GM21360 (cell line): Measurements from ENCODE around the gene MMP15.
"Not testable (repeated sequence)": the region's sequence is repeated elsewhere in the genome, so short reads cannot be mapped to it uniquely, and the experiment has no call there.

Experiments used
- ATAC-seq: cut with Tn5 transposase; IDR thresholded peaks from one replicate; pipeline ENCODE4 v1.9.1; 2021; ENCODE audit warnings: mild to moderate bottlenecking, moderate library complexity; ENCODE audit not compliant: unreplicated experiment

The MMP15 gene

DNA sequence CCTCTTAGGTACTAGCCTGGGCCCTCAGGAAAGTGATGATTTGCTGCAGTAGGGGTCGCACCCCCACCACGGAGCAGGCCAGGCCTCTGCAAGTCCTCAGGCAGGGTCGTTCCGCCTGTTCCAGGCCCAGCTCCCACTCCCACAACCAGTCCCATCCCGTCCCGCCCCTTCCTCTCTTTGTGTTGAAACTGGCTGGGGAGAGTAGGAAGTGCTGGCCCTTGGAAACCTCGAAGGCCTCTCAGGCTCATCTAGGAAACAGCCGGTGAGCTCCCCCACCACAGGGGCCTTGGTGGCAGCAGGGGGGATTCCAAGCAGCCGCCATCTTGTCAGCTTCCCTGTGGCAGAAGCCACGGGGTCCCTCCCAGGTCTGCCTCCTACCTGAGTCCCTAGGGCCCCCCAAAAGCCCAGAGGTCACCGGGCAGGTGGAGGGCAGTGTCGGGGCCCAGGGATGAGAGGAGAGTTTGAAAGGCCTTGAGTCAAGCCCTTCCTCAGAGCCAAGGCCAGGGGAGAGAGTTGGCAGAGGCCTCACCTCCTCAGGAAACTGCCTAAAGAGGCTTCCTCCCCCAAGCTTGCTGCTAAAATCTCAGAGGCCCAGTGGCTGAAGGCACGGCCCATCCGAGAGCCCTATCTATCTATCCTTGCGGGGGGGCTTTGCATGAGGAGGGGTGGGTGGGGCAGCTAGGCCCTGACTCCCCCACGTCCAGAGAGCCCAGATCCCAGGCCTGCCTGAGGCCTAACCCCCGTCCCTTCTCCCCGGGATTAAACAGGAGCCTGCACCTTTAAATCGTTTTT lies 22.2 kb downstream of the MMP15 start:
- no peak for ATAC-seq

DNA sequence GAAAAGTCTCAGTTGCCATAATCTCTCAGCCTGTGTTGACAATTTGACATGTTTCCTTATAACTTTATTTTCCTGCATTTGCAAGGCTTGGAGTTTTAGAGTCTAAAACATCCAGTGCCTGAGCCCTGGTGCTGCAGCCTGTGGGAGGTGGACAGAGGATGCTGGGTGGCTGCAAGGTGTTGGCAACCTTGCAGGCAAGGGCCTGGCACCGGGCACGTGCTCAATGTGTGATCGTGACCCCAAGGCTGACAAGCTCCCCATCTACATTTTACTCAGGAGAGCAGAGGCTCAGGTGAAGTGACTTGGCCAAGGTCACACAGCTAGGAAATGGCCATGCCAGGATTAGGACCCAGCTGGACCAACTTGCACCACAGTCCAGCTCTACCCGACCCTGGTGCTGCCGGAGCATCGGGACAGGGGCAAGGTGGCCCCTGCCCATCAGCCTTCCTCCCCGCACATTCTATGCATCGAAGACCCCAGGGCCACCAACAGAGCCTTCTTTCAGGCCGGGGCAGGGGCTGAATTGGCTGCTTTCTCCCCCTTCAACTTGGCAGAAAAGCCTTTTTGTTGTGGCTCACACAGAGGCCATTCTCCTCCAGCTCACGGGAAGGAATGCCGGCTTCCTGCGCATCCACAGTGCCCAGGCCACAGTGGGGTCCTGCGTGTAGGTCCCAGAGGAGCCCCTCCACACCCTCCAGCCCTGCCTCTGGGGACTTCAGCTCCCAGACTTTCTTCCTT lies 23.1 kb downstream of the MMP15 start:
- ATAC-seq: no peak

DNA sequence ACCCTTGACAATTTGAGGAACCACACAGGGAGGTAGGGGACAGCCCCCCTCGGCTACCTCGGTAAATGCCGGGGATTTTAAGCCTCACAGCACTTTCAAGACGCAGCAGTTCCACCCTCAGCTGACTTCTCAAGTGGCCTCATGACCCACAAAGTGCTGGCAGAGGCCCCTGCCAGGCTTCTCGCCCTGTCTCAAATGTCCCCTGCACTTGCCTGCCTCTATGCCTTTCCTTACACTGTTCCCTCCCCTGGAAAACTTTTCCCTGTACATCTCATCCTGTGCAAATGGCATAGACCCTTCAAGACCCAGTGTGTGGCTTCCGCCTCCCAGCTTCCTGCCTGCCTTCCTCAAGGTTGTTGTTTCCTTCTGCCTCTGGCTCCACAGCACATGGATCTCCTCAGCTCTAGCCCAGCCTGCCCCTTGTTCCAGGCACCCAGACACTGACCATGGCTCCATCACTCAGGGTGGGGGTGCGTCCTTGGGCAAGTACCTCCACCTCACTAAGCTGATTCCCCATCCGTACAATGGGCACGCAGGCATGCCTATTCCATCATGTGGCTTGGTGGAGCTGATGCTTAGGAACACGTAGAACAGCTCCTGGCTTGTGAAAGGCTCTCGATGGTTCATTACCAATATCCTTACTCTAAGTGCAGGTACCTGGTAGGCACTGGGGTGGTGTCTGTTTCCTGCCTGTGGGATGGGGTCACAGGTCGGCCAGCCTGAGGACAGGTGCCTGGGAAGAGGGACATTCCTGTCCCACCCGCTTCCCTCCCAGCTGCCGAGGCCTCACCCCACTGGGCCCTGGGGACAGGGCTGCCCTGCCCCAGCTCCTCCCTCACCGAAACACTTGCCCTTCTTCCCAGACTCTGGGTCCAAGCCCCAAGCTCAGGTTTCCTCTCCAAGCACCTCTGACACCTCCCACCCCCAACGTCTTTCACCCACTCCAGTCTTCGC lies 24.0 kb downstream of the MMP15 start:
- ATAC-seq: no peak

DNA sequence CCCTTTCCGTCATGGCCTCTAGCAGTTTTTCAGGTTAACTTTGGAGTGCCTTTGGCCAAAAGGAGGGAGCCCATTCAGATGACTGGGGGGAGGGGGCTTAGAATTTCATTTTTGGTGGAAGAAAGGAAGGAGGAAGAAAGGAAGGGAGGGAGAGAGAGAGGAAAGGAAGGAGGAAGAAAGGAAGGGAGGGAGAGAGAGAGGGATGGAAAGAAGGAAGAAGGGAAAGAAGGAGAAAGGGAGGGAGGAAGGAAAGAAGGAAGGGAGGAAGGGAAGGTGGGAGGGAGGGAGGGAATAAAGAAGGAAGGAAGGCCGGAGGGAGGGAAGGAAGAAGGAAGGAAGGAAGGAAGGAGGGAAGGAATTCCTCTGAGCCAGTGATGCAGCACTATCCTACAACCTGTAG lies 25.7 kb downstream of the MMP15 start:
- no peak for ATAC-seq

DNA sequence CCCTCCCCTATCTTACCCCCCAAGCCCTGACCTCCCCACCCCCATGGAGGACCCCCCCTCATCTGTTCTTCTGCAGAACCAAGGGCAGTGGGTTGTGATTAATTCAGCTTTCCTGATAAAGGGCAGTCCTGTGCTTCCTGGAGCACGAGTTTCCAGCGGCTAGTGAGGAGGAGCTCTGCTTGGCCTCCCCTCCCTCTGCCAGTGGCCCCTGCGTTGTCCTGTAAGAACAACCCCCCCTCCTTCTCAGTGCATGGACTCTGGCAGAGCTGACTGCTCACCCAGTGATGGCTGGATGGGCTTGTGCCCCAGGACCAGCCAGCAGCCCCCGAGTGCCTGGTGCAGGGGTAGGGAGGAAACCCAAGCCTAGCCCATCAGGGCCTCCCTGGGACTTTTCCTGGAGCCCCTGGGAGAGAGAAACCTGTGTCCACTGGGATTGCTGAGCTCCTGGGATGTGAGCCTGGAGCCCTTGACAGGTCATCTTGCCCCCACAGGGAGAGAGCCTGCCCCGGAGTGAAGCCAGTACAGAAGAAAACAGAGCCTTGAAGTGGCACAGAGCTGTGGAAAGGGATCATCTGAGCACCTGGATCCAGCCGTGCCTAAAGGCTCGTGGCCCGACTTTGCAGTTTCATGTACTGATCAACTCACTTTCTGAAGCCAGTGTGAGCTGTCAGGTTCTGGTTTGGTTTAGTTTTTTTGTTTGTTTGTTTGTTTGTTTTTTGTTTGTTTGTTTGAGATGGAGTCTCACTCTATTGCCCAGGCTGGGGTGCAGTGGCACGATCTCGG lies 26.5 kb downstream of the MMP15 start:
- no peak for ATAC-seq

DNA sequence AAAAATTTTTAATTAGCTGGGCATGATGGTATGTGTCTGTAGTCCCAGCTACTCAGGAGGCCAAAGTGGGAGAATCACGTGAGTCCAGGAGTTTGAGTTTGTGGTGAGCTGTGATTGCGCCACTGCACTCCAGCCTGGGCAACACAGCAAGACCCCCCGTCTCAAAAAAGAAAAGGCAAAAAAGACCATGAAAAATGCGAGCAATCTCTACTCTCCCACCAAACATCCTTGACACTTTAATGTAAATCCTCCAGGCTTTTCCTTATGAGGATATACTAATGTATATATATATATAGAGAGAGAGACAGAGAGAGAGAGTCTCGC lies 28.1 kb downstream of the MMP15 start:
- no peak for ATAC-seq

DNA sequence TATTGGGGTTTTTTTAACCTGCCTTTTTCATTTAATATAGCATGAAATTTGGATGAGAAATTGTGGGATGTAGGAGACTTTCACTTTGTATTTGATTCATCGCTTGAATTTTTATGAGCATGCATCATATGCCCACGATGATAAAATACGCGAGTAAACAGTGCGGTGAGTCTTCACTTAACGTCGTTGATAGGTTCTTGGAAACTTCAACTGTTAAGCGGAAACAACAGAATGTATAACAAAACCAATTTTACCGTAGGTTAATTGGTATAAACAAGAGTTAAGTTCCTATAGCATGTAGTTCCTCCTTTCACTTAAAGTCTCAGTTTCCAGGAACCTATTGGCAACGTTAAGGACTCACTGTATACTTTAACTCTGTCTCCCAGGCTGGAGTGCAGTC lies 28.7 kb downstream of the MMP15 start:
- ATAC-seq: no peak

DNA sequence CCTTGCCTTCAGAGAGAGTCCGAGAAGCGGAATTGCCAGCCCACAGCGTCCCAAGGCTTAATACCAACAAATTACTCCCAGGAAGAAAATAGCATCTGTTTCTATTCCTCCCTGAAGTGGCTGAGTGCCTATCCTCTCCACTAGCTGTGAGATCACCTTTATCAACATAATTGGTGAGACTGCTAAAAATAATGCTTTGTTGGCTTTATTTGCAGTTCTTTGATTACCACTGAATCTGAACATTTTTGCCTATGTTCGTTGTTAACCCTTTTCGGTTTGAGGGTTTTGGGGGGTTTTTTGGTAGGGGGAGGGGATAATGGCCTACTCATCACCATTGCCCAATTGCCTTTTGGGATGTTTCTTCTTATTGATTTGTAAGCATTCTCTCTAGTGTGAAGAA lies 31.0 kb downstream of the MMP15 start:
- no peak for ATAC-seq

DNA sequence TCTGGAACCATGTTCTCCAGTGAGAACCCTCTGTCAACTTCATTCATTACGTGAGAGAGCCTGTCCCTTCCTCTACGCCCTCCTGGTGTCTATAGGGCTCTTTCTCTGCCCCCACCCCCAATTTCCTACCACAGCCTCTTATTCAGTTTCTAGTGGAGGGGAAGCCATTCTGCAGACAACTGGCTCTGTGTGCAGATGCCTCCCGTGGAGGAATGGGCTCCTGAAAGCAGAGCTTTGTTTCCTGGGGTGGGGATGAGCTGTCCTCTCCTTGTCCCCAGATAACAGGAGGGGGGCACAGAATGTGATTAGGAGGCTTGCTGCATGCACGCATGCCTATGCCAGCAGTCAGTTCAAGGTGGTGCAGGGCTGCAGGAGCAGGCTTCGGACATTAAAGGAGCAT lies 31.6 kb downstream of the MMP15 start:
- ATAC-seq: no peak

DNA sequence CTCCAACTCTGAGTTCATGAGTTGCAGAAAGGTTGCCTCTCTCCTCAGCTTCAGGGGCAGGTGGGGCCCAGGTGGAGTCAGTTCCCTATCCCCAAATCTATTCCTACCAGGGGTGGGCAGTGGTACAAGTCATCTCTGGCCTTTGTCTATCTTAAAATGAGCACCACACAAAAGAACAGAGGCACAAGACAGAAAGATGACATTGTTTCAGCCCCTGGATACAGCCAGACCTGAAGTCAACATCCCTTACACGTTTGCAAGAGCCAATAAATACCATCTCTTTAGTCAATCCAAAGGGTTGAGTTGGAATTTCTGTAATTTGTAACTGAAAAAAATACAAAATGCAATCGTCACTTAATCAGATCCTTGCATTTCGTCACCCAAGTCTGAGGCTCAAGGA lies 32.2 kb downstream of the MMP15 start:
- ATAC-seq: no peak

DNA sequence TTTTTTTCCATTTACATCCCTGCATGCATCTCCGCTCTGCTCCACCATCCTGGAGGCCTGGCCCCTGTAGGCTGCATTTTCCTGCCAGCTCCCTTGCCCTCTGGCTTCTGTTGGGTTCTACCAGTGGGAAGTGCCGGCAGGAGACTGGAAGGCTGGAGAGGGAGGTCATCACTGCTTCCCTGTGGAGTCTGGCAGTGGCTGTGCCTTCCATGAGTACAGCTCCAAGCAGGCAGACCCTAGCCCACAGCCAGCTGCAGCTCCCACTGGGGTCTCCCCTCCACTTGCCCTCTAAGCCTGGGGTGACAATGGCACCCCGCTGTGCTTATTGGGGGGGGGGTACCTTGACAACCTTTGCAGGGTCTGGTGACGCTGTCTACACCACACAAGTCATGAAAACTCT lies 37.3 kb downstream of the MMP15 start:
- ATAC-seq: no peak

DNA sequence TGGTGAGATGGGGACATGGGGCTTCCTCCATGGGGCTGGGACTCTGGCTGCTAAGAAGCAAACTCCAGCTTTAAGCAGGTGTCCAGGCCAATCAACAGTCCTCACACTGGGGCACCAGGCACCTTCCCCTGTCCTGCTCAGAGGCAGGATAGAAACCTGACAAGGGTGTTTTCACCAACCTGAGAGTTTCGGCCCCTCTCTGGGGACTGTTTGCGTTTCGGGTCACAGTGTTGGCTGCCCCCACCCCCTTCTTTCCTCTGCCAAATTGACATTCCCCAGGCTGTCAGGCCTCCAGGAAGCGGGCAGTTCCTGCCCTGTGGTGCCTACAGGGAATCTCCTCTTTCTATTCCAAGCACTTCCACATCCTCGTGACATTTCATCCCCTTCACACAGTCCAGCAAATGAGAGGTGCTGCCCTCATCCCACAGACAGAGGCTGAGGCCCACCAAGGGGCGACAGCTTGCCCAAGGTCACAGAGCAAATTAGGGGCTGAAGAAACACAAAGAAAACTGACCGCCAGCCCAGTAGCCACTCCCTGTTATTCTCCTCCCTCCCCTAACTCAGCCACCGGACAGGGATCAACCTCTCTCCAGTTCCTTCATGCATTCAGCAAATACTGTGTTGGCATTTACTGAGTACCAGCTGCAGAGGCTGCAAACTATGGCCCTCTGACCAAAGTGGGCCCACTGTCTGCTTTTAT lies 38.0 kb downstream of the MMP15 start:
- ATAC-seq: no peak

DNA sequence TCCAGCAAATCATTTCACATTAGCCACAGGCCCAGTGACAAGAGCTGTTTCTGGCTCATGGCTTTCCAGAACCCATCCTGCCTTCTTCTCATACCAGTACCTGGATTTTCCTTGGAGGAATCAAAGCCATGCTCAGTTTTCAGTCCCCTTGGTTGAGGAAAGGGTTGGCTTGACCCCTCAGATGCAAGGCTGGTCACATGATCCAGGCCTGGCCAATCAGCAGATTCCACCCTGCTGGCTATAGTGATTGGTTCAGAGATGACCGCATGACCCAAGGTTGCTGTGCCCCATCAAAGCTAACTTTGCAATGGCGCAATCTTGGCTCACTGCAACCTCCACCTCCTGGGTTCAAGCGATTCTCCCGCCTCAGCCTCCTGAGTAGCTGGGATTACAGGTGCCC lies 45.0 kb downstream of the MMP15 start:
- ATAC-seq: no peak

DNA sequence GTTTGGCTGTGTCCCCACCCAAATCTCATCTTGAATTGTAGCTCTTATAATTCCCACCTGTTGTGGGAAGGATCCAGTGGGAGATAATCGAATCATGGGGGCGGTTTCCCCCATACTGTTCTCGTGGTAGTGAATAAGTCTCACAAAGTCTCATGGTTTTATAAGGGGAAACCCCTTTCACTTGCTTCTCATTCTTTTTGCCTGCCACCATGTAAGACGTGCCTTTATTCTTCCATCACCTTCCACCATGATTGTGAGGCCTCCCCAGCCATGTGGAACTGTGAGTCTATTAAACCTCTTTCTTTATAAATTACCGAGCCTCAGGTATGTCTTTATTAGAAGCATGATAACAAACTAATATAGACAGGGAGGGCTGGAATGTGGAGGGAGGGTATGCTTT lies 46.6 kb downstream of the MMP15 start:
- not testable (repeated sequence) for ATAC-seq

DNA sequence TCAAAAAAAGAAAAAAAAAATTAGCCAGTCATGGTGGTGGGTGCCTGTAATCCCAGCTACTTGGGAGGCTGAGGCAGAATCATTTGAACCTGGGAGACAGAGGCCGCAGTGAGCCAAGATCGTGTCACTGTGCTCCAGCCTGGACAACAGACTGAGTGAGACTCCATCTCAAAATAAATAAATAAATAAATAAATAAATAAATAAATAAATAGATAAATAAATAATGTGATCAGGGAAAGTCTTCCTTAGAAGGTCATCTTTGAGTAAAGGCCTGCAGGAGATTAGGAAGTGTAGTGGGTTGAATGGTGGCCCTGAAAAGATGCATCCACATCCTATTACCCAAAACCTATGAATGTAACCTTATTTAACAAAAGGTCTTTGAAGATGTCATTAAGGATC lies 47.5 kb downstream of the MMP15 start:
- not testable (repeated sequence) for ATAC-seq

DNA sequence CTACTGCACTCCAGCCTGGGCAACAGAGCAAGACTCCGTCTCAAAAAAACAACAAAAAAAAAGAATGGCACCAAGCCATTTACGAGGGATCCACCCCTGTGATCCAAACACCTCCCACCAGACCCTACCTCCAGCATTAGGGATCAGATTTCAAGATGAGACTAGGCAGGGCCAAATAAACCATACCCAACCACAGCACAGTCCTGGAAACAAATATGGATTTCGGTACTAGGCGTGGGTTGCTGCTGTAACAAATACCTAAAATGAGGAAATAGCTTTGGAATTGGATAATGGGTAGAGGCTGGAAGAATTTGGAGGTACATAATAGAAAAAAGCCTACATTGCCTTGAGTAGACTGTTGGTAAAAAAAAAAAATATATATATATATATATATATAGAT lies 49.1 kb downstream of the MMP15 start:
- ATAC-seq: no peak

DNA sequence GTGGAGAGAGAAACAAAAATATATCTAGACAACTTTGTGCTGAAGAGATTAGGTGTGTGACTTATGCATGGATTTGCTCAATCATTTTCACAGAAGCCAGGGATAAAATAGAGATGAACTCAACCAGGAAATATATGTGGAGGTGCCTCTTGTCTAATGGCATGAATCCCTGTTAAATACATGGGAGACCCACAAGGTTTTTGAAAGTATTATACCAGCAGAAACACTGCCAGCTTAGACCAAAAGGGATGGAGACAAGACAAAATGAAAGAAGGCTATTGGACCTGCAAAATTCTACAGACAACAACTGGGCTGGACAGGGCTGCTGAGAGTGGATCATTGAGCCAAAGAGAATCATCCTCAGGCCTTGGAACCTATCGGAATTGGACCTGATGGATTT lies 51.0 kb downstream of the MMP15 start:
- no peak for ATAC-seq

DNA sequence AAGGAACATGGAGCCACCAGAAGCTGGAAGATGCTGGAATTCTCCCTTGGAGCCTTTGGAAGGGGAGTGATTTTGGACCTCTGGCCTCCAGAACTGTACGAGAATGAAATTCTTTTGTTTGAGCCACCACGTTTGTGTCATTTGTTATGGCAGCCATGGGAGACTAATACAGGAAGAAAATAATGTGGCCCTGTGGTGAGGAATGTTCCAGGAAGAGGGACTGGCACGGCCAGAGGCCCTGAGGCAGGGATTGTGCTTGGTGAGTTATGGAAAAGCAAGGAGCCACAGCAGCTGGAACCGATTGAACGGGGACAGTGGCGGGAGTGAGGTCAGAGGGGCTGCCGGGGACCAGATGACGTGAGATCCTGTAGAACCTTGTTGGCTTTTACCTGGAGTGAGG lies 52.2 kb downstream of the MMP15 start:
- ATAC-seq: no peak

DNA sequence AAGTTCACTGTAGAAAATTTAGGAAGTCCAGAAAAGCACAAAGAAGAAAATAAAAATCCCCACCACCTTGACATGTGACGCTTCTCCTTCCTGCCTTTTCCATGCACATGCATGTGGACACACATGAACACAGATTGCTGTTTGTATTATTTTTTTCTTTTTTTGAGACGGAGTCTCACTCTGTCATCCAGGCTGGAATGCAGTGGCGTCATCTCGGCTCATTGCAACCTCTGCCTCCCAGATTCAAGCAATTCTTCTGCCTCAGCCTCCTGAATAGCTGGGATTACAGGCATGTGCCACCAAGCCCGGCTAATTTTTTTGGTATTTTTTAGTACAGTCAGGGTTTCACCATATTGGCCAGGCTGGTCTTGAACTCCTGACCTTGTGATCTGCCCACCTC lies 55.1 kb downstream of the MMP15 start:
- ATAC-seq: not testable (repeated sequence)

DNA sequence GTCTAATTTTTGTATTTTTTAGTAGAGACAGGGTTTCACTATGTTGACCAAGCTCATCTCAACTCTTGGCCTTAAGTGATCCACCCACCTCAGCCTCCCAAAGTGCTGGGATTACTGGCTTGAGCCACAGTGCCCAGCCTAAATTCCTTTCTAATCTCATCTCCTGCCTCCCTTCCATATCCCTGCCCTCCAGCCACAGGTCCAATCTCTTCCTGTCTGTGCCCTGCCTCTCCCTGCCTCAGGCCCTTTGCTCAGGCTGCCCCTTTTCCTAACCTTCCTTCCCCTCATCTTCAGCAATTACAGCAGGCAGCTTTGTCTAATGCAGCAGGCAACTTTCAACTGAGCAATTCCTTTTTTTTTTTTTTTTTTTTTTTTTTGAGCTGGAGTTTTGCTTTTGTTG lies 56.8 kb downstream of the MMP15 start:
- ATAC-seq: no peak
